OCI-LY7 (cell line): ENCODE measurements around the gene KCNQ2. TPM values are rescaled to one million over a fixed set of nuclear protein-coding genes. Genes with fewer than 3 reads are reported as not detected.

Experiments
- BruUV-seq: library from RNA; stranded (reverse); fragments of 400-500 nt; replicated peaks from 2 replicates; lab custom pipeline; 2021; lab: Mats Ljungman, UMichigan
- CTCF ChIA-PET: fragments of 300-600 bp; sonication (Branson Sonifier 250); formaldehyde crosslinking; loops from one replicate; lab custom pipeline; 2022; ENCODE audit warnings: antibody characterized with exemption; ENCODE audit not compliant: unreplicated experiment; lab: Charles Lee
- POLR2A ChIA-PET: fragments of 300-600 bp; sonication (Branson Sonifier 250); formaldehyde crosslinking; loops from one replicate; lab custom pipeline; 2022; ENCODE audit warnings: antibody characterized with exemption; lab: Charles Lee
- DNase-seq: peaks from one replicate; pipeline ENCODE4 v3.0.0-alpha.2; 2015; ENCODE audit warnings: low spot score
- H2AFZ ChIP-seq: fragments of 200-600 bp; sonication (generic), shearing (Covaris generic); 2 replicates; pipeline ENCODE4 v1.6.1; 2014; ENCODE audit warnings: mild to moderate bottlenecking, antibody characterized with exemption, low read length, moderate library complexity
- H3K27ac ChIP-seq: fragments of 200-600 bp; sonication (generic); 2 replicates; pipeline ENCODE4 v1.5.1; 2014; ENCODE audit warnings: mixed run types, low read depth, mild to moderate bottlenecking, moderate library complexity, low read length, inconsistent platforms; ENCODE audit not compliant: poor library complexity, severe bottlenecking
- H3K36me3 ChIP-seq: fragments of 200-600 bp; sonication (generic); 2 replicates; pipeline ENCODE4 v1.6.1; 2014; ENCODE audit warnings: mild to moderate bottlenecking, antibody characterized with exemption, low read length, moderate library complexity, mixed read lengths; ENCODE audit not compliant: insufficient read depth
- H3K4me1 ChIP-seq: fragments of 200-600 bp; sonication (generic); 2 replicates; pipeline ENCODE4 v1.5.1; 2014; ENCODE audit warnings: mild to moderate bottlenecking, low read length; ENCODE audit not compliant: insufficient read depth, poor library complexity, severe bottlenecking
- H3K4me2 ChIP-seq: fragments of 200-600 bp; sonication (generic); 2 replicates; pipeline ENCODE4 v1.6.1; 2014; ENCODE audit warnings: mild to moderate bottlenecking, low read length
- H3K4me3 ChIP-seq: fragments of 200-600 bp; sonication (generic); 2 replicates; pipeline ENCODE4 v1.5.1; 2014; ENCODE audit warnings: mild to moderate bottlenecking, low read depth, low read length; ENCODE audit not compliant: poor library complexity, severe bottlenecking
- H3K79me2 ChIP-seq: fragments of 200-600 bp; sonication (generic); 2 replicates; pipeline ENCODE4 v1.6.1; 2016; ENCODE audit warnings: low read depth, mild to moderate bottlenecking, low read length, moderate library complexity, mixed read lengths; ENCODE audit not compliant: insufficient read depth
- H3K9me2 ChIP-seq: fragments of 200-600 bp; sonication (generic); 2 replicates; pipeline ENCODE4 v1.6.1; 2016; ENCODE audit warnings: mild to moderate bottlenecking, low read length, mixed read lengths; ENCODE audit not compliant: insufficient read depth
- H3K9me3 ChIP-seq: fragments of 200-600 bp; sonication (generic); 2 replicates; pipeline ENCODE4 v1.6.1; 2014; ENCODE audit warnings: mild to moderate bottlenecking, mixed run types, low read length, mixed read lengths
- H4K20me1 ChIP-seq: fragments of 200-600 bp; sonication (generic); 2 replicates; pipeline ENCODE4 v1.6.1; 2014; ENCODE audit warnings: mild to moderate bottlenecking, antibody characterized with exemption, low read length, moderate library complexity, mixed read lengths; ENCODE audit not compliant: insufficient read depth
- EZH2phosphoT487 ChIP-seq: fragments of 200-600 bp; sonication (generic); IDR thresholded peaks from 2 replicates; pipeline ENCODE4 v1.6.1; 2018; ENCODE audit warnings: low read depth, borderline replicate concordance, mild to moderate bottlenecking, mixed run types, antibody characterized with exemption, low read length, moderate library complexity, mixed read lengths
- intact Hi-C: fragments of 100-400 bp; cut with micrococcal nuclease; formaldehyde crosslinking; loops from one replicate; pipeline ENCODE4 v1.10.0; 2022; ENCODE audit not compliant: unreplicated experiment
- total RNA-seq, 2 experiments: library from RNA; depleted of rRNA in 1 of 2; stranded (reverse); fragments of >200 nt in 1 of 2; shearing (Covaris generic) in 1 of 2; gene quantifications; 2 replicates each; pipeline ENCODE4 v1.2.3, GENCODE V29; 2014 to 2022
- TF ChIP-seq, protein P1 (sequence below): fragments of 200-600 bp; sonication (generic); conservative IDR thresholded peaks from 2 replicates; pipeline ENCODE4 v1.5.1; 2014; ENCODE audit warnings: mild to moderate bottlenecking, antibody characterized with exemption, low read length, moderate library complexity, mixed read lengths

KCNQ2 gene
- total RNA-seq, 2 experiments from 2014 or later, result not detected

- ChIA-PET POLR2A (no interaction called here), CTCF (no interaction called here)
- H3K4me3 ChIP-seq, result no peak overlapping the region
- TF ChIP-seq, protein P1, sequence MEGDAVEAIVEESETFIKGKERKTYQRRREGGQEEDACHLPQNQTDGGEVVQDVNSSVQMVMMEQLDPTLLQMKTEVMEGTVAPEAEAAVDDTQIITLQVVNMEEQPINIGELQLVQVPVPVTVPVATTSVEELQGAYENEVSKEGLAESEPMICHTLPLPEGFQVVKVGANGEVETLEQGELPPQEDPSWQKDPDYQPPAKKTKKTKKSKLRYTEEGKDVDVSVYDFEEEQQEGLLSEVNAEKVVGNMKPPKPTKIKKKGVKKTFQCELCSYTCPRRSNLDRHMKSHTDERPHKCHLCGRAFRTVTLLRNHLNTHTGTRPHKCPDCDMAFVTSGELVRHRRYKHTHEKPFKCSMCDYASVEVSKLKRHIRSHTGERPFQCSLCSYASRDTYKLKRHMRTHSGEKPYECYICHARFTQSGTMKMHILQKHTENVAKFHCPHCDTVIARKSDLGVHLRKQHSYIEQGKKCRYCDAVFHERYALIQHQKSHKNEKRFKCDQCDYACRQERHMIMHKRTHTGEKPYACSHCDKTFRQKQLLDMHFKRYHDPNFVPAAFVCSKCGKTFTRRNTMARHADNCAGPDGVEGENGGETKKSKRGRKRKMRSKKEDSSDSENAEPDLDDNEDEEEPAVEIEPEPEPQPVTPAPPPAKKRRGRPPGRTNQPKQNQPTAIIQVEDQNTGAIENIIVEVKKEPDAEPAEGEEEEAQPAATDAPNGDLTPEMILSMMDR, result no peak
- no peak for TF ChIP-seq EZH2phosphoT487
- H2AFZ ChIP-seq, result no peak overlapping the region
- H3K9me3 ChIP-seq, result no peaks in the 10 kb centered on the region
- no peaks in the 10 kb centered on the region for H3K79me2 ChIP-seq
- H3K27ac ChIP-seq, result no peak overlapping the region
- H3K4me1 ChIP-seq, result no peaks in the 10 kb centered on the region
- no peak overlapping the region for H3K4me2 ChIP-seq
- no peaks in the 10 kb centered on the region for H3K9me2 ChIP-seq
- intact Hi-C loops, result no loop called here
- DNase-seq, result no peak
- H4K20me1 ChIP-seq, result no peaks in the 10 kb centered on the region
- no TSS peak for BruUV-seq
- no peaks in the 10 kb centered on the region for H3K36me3 ChIP-seq
Measured at GRCh38 chr20:63466861-63467260, 5.6 kb downstream of the KCNQ2 start.

- no TSS peak for BruUV-seq
- Histone ChIP-seq H3K79me2 (no peaks in the 10 kb centered on the region), H3K4me1 (no peaks in the 10 kb centered on the region), H3K9me2 (no peaks in the 10 kb centered on the region), H3K9me3 (no peaks in the 10 kb centered on the region), H3K4me2 (no peak overlapping the region), H3K27ac (no peak overlapping the region), H3K4me3 (no peak overlapping the region), H2AFZ (no peak overlapping the region), H4K20me1 (no peaks in the 10 kb centered on the region), H3K36me3 (no peaks in the 10 kb centered on the region)
- no peak for TF ChIP-seq EZH2phosphoT487
- TF ChIP-seq, protein P1, result no peak
- DNase-seq, result no peak
- intact Hi-C loops, result no loop called here
- CTCF ChIA-PET, result no interaction called here
- POLR2A ChIA-PET, result no interaction called here
Measured at GRCh38 chr20:63466250-63466825, 6.1 kb downstream of the KCNQ2 start.

DNA sequence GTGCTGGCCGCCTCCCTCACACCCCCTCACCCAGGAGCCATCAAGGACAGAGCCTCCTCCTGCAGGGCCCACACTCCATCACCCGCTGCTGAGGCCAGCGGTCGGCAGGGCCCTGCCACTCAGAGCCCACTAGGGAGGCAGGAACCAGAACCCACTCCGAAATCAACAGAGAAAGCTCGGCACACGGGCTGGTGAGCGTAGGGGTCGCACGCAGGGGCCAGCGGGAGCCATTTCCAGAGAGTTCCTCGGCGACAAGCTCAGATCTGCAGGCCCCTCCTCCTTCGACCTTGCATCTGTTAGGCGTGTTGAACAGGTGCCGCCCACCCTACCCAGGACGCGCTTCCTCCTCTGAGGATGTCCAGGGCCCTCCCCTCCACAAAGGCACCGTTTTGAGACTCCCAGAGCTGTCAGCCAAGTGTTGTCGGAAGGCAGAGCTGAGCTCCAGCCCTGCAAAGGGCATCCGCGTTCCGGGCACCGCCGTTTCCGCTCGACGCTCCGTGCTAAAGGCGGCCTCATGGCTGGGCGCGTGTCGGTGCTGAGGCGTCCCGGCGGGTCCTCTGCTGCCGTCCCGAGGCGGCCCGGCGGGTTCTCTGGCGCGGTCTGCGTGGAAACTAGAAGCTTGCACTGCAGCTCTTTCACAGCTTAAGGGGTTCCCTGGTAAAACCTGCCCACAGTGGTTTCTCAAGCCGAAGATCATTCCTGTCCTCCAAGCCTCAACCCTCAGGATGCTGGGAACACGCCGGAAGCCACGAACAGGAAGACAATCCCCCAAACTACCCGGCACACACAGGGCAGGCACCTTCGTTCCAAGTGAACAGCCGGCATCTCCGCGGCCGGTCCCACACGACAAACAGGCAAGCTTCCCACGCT, 6.8 kb downstream of the KCNQ2 start:
- no peaks in the 10 kb centered on the region for H3K36me3 ChIP-seq
- BruUV-seq, result no TSS peak
- H3K9me2 ChIP-seq, result no peaks in the 10 kb centered on the region
- POLR2A ChIA-PET, result no interaction called here
- H3K4me1 ChIP-seq, result no peaks in the 10 kb centered on the region
- DNase-seq, result no peak
- CTCF ChIA-PET, result no interaction called here
- no peaks in the 10 kb centered on the region for H3K79me2 ChIP-seq
- H3K4me3 ChIP-seq, result no peak overlapping the region
- no peak for TF ChIP-seq EZH2phosphoT487
- TF ChIP-seq, protein P1, result no peak
- H3K27ac ChIP-seq, result no peak overlapping the region
- intact Hi-C loops, result no loop called here
- no peak overlapping the region for H3K4me2 ChIP-seq
- no peaks in the 10 kb centered on the region for H3K9me3 ChIP-seq
- H2AFZ ChIP-seq, result no peak overlapping the region
- no peaks in the 10 kb centered on the region for H4K20me1 ChIP-seq
